Stimulated activated CD4-positive, alpha-beta T cell treated with anti-CD3 and anti-CD28 coated beads, Interleukin-12 subunit alpha, Interleukin-12 subunit beta, amount 100 ng/mL, for 48 hours (primary cell): ENCODE data around the gene HOXA9.
A peak's percentile ranks its signal among the peaks of the same experiment; 100 is the strongest.

Experiments used
- DNase-seq, 3 donors: peaks; one replicate each; pipeline ENCODE4 v3.0.0-alpha.2; 2020; ENCODE audit warnings: low read depth in 2 of 3, low spot score in 1 of 3

Gene HOXA9

DNA sequence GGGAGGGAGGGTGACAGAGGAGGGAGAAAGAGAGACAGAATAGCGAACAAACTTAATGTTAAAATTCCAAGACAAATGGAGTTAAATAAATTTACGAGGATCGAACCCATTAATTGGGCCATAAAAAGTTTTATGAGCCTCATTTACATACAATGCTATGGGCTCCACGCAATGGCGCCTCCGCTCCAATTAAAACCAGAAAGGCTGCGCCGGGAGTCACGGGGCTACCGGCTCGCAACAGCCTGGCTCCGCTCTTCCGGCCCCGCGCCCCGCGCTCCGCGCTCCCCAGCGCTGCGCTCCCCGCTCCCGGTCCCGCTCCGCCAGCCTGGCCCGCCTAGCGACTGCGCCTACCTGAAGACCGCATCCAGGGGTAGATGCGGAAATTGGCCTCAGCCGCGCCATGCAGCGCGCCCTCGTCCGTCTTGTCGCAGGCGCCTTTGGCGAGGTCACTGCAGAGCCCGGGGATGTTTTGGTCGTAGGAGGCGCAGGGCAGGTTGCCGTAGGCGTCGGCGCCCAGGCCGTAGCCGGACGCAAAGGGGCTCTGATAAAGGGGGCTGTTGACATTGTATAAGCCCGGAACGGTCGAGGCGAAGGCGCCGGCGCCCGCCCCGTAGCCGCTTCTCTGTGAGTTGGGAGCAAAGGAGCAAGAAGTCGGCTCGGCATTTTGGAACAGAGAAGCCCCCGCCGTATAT is 9.4 kb downstream of the HOXA9 start:
- DNase-seq = no peak

DNA sequence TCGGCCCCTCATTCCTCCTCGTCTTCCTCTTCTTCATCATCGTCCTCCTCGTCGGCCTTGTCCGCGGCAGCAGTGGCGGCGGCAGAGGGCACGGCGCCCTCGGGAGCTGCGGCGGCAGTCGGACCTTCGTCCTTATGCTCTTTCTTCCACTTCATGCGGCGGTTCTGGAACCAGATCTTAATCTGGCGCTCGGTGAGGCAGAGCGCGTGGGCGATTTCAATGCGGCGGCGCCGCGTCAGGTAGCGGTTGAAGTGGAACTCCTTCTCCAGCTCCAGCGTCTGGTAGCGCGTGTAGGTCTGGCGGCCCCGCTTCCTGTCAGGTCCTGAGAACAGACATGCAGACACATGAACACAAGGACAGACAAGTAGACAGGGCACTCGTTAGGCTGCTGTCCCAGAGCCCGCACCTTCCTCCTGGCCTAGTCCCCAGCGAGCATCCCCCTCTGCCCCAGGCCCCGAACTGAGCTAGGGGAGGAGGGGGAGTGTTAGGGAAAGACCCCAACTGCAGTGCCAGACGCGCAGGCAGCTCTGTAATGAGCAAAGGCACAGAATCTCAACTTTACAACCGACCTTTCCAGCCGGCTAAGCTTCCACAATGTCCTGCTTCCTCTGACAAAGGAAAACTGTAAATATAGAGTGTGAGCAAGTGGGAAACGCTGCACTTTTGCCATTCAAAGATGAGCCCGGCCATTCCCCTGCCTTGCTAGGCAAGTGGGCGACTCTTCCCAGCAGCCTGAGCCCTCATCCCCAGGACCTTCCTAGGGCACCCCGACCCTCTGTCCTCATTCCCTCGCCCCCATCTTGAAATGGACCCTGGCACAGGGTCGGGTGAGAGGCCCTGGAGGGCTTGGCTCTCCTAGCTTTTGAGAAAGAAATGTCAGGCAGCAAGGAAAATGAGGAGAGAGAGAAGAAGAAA is 10.2 kb downstream of the HOXA9 start:
- DNase-seq = no peak

GRCh38 chr7:27154369-27154768 is 11.0 kb downstream of the HOXA9 start:
- DNase-seq = no peak

DNA sequence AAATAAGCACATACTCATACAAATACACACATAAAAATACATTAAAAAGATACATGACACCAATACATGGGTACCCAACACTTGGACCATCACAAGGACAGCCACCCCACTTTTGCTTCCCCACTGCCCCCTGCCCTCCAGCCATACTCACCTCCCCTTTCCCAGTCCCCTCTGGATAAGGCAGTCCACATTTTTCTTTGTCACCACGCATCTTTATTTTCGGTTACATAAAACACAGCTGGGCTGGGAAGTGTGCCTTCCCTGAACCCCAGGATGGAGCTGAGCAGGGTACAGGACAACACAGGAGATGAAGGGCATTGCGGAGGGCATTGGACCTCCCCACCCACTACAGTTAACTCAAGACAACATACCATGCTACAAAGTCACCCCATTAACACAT is 11.8 kb downstream of the HOXA9 start:
- no peak for DNase-seq

DNA sequence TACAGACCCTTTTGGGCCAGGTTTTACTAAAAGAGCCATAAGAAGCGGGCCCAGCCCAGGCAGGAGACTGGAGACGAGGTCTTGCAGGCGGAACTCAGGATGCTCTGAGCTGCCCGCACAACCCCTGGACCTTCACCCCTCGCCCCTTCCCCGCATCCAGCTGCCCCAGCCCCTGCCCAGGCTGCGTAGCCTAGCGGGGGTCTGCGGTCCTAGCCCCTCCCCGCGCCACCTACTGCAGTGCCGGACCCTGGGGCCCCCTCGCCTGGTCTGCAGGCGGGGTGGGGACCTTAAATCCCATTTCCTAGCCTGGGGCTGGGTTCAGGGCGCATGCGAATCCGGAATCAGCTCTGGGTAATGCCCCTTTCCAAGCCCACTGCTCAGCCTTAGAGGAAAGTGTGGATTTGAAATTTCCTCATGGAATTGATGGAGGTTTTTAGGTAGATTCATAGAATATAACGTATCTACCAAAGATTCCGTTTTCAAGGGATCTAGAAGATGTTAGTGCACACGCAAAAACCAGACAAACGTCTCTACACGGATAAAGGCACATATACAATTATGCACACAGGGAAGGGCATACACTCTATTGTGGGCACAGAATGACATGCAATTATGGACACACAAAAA is 12.4 kb downstream of the HOXA9 start:
- no peak for DNase-seq

DNA sequence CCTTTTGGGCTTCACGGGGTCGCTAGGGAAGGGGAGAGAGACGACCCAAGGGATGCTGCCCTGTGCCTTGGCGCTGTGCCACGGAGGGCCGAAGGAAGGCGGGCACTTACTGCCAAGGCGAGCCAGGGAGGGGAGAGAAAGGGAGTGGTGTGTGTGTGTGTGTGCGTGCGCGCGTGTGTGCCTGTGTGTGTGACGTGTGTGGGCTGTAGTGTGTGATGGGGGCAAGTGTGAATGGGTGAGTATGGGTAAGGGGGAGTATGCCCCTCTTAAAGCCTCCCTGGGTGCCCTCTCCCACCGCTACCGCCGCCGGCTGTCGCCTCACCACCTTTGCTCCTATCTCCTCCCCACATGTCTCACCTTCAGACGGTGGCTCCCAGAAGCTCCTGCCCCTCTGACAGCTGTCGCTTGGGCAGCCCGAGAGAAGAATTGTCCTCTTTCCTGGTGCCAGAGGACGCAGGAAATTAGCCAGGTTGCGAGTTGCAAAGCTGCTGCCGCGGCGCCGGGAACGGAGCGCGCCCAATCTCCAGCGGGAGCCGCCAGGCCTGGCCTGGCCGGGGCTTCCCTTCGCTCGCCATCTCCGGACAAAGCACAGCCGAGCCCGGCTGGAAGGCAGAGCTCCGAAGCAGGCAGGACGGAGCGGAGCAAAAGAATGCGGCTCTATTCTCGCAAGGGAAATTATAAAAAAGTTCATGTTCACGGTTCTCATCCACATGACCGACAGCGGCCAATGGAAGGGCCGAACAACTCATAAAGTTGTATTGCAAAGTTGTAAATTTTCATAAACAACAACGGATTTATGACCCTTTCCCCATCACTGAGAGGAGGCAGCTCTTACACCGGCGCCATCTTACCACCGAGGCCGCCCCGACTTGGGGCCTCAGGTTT is 13.2 kb downstream of the HOXA9 start, which contains the start of gene HOXA3:
HOXA3 (minus strand) TSS at position 653 of the 885 bp plus-strand sequence. CDS start 41,943 bp downstream, outside the sequence.
- no peak for DNase-seq

DNA sequence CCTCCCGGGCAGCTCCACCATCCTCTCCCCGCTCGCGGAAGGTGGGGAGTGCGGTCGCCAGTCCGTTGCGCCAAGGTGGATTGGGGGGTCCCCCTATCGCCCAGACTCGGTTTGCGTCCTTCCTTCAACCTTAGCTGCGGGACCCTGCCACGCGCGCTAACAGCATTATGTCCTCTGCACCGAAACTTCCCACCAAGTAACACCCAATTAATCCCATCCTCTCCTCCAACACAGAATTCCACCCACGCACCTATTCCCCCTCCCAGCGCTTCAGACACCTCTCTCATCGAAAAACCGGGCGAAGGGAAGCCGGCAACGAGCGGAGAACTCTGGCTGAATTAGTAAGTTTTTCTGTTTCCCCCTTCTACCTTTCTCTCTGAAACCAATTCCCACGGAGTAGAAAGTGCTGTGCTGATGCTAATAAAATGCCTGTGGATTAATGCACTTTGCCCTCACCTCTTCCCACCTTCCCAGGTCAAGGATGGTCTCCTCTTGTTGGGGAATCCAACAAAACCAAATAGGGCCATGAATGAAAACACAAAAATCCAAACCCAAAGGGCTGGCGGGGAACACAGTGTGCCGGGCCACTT is 13.9 kb downstream of the HOXA9 start:
- no peak for DNase-seq

GRCh38 chr7:27150568-27151340 is 14.6 kb downstream of the HOXA9 start:
- peak; percentile 40 to 66 (median 46) for DNase-seq

DNA sequence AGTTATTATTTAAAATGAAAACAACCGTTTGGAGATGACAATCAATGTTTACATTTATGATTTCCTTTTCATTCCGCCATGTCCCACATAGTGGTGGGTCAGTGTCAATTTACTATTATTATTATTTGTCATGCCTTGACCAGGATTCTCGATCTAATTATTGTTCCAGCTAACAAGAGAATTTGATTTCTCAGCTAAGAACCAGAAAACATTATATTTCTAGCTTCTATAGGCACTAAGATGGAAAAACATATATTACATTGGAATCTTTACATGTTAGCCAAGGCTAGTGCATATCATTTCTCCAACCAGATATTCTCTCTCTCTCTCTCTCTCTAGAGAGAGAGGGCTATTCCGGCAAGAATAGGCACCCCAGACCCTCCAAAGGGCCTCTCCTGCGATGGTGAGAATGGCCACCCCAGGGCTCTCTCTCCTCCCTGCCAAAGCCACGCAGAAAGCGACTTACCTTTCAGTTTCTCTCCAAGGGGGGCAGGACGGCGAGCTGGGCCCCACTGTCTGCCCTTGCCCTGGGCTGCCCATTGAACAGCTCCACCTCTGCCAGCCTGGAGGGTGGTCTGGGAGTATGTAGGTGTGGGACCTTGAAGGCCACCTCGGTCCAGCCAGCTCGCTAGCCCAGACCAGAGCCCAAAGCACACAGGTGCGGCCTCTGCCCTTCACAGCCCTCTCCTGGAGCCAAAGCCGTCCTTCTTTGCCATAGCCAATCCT is 15.3 kb downstream of the HOXA9 start:
- DNase-seq = no peak

- no peak for DNase-seq
Observed at GRCh38 chr7:27148756-27149641, 16.3 kb downstream of the HOXA9 start.

DNA sequence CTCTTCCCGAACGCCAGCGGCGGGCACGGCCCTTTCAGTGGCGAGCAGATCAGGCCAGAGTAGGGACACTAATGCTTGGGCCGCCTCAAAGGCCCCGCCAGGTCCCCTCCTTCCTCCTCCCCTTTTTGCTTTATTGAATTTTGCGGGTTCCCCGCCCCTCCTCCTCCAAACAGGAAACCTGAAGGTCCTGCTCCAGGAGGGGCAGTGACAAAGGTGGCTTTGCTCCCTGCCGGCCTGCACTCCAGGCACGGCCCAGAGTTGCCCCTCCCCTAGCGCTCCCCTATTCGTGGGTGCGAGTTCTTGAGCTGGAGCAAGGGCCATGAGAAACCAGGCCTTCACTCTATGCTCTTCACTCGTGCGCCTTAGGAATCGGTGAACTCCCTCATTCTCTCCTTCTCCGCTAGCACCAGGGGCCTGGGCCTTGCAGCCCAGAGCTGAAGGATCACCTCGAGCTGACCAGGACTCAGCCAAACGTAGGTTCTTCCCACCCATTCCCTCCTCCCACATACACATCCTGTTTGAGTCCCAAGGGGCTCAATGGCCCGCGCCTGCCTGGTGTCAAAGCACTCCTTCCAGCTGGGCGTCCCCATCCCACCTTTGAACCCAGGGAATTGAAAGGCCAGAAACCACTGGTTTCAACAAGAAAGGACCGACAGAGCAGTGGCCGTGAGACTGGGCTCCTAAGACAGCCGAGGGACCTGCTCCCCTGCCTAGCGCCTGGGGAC is 17.1 kb downstream of the HOXA9 start:
- no peak for DNase-seq

DNA sequence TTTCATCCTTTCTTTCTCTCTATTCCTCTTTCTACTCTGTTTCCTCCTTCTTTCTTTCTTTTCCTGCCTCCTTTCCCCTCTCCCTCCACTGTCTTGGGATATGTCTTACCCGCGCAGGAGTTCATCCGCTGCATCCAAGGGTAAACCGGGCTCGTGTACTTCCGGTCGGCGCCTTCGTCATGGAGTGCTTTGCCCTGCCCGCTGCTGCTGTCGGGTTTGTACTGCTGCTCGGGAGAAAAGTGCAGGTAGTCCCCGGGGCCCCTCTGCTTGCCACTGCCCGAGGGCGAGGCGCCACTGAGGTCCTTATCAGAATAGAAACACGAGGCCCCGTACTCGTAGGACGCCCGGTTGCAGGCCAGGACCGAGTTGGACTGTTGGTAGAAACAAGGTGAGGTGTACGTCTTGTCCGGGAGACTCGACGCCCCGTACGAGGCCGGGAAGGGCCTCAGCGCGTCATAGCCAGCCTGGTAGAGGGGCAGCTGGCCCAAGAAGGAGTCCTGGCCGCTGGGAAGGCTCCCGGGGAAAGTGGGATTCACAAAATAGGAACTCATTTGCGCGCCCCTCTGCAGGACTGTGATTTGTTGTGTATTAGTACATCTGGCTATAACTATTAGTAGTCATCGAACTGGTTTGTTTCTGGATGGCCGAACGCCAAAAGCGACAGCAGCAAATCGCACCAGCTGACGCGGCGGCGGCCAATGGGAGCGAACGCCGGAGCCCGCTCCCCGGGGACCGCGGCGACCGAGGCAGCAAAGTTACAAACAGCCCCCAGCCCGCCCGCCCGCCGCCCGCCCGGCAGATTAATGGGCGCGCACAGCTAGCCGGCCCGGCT is 17.9 kb downstream of the HOXA9 start, which contains the start of gene HOXA6:
HOXA6 (minus strand) TSS at position 576 of the 832 bp plus-strand sequence; CDS start at position 551, 25 bp downstream.
- no peak for DNase-seq

DNA sequence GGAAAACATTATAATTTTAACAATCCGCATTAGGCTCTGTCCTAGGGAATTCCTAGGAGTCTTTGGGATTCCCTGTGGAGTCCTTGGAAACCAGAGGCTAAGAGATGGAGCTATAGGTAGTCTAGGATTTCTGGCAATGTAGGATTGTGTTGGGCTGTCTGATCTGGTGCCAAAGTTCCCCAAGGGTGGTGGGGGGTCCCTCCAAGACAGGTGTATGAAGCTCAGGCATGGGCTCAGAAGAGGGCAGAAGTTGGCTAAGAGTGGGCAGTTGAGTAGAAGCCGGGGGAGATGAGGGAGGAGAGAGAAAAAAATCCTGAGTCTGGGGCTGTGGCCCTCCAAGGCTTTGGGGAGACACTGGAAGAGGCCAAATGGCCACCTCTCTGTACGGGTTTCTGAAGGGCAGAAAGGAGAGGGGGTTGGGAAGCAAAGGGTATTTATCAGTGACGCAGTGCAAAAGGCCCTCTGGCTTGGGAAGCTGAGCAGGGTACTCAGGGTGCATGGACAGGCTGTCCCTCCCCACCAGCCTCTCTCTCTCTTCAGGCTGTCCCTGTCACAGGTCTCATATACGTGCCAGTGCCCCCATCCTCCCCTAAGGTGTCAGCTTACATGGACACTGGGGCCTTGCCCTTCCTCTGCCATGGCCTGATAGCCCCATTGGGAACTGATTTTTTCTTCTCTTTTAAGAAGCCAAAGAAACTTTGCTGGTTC is 18.7 kb downstream of the HOXA9 start:
- no peak for DNase-seq

- no peak for DNase-seq
Observed at GRCh38 chr7:27145914-27146412, 19.4 kb downstream of the HOXA9 start.

DNA sequence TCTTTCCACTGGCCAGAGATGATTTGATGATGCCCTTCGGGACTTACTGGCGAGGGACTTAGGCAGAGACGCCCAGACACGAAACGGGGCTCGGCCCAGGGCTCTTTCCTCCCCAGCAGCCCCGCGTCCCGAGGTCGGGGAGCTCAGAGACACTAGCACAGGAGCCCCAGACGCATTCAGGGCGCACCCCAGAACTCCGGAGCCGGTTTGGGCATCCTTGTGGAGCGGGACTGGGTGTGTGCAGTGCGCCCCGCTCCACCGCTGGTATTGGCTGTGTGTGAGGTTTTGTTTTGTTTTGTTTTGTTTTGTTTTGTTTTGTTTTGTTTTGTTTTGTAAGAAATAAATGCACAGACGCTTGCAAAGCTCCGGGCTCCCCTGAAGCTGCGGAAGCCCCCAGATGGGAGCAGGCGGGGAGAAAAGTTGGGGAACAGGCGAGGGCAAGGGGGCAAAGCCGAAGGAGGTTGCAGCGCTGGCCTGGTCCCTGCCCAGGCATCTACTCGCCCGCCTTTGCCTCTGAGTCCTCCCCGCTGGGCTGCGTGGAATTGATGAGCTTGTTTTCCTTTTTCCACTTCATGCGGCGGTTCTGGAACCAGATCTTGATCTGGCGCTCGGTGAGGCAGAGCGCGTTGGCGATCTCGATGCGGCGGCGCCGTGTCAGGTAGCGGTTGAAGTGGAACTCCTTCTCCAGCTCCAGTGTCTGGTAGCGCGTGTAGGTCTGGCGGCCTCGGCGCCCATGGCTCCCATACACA is 20.0 kb downstream of the HOXA9 start:
- no peak for DNase-seq
